ENCODE measurements around the gene PRPSAP1. TPM values are rescaled to one million over a fixed set of nuclear protein-coding genes. Genes with fewer than 3 reads are reported as not detected.

Gene PRPSAP1
- total RNA-seq, 1 donor from 2014 or later = 16.1 TPM

- peaks cover 2 to 19% of the 10 kb centered on the region in 2 donors for H3K4me1 ChIP-seq
- DNase-seq (ENCODE audit: low spot score in 2 of 2) = no peak
- TF ChIP-seq CTCF (IDR thresholded peaks at IDR 0.05) = no peak
- H3K9me3 ChIP-seq = no peaks in the 10 kb centered on the region
- H3K36me3 ChIP-seq = peaks cover 8 to 15% of the 10 kb centered on the region in 2 donors
- H3K4me3 ChIP-seq = no peak overlapping the region
- H3K27me3 ChIP-seq = no peaks in the 10 kb centered on the region
- no peak overlapping the region for H3K27ac ChIP-seq
- intact Hi-C loops (cut with DNase I) = loop anchor here (10.0 kb wide), 1 partner anchor 369 kb away; the partner anchor contains the start of gene MRPL38
Measured at GRCh38 chr17:76273445-76274111, 80.1 kb downstream of the PRPSAP1 start.

GRCh38 chr17:76272541-76273444 is 80.9 kb downstream of the PRPSAP1 start:
- H3K27ac ChIP-seq = peak overlapping the region; percentile 4 to 25
- H3K4me1 ChIP-seq = peaks cover 2 to 21% of the 10 kb centered on the region in 2 donors
- H3K9me3 ChIP-seq = no peaks in the 10 kb centered on the region
- H3K36me3 ChIP-seq = peaks cover 8 to 15% of the 10 kb centered on the region in 2 donors
- no peak for TF ChIP-seq CTCF (IDR thresholded peaks at IDR 0.05)
- no peak for DNase-seq (ENCODE audit: low spot score in 2 of 2)
- peak overlapping the region in 1 of 2 donors; percentile 58 for H3K4me3 ChIP-seq
- H3K27me3 ChIP-seq = no peaks in the 10 kb centered on the region
- intact Hi-C loops (cut with DNase I) = loop anchor here (10.0 kb wide), 1 partner anchor 368 kb away; the partner anchor contains the start of gene MRPL38

GRCh38 chr17:76271669-76272540 is 81.8 kb downstream of the PRPSAP1 start:
- Histone ChIP-seq H3K9me3 (no peaks in the 10 kb centered on the region), H3K27me3 (no peaks in the 10 kb centered on the region), H3K36me3 (peaks cover 8 to 15% of the 10 kb centered on the region in 2 donors), H3K4me3 (peak overlapping the region; percentile 27 to 58), H3K4me1 (peaks cover 2 to 25% of the 10 kb centered on the region in 2 donors), H3K27ac (peak overlapping the region; percentile 8 to 25)
- TF ChIP-seq CTCF (IDR thresholded peaks at IDR 0.05) = no peak
- no peak for DNase-seq (ENCODE audit: low spot score in 2 of 2)
- intact Hi-C loops (cut with DNase I) = loop anchor here (10.0 kb wide), 1 partner anchor 367 kb away; the partner anchor contains the start of gene MRPL38

GRCh38 chr17:76270770-76271668 is 82.7 kb downstream of the PRPSAP1 start:
- Histone ChIP-seq H3K9me3 (no peaks in the 10 kb centered on the region), H3K4me3 (peak overlapping the region in 1 of 2 donors; percentile 58), H3K36me3 (peaks cover 8 to 15% of the 10 kb centered on the region in 2 donors), H3K4me1 (peaks cover 2 to 30% of the 10 kb centered on the region in 2 donors), H3K27me3 (no peaks in the 10 kb centered on the region), H3K27ac (peak overlapping the region in 1 of 2 donors; percentile 8)
- intact Hi-C loops (cut with DNase I) = loop anchor here (10.0 kb wide), 1 partner anchor 366 kb away; the partner anchor contains the start of gene MRPL38
- DNase-seq (ENCODE audit: low spot score in 2 of 2) = no peak
- TF ChIP-seq CTCF (IDR thresholded peaks at IDR 0.05) = no peak

All from ascending aorta (tissue), 2 donors.